HEK293 (cell line): ENCODE measurements around the gene STARD13.

Source experiments
- ZNF24 ChIP-seq: fragments of 450-650 bp; formaldehyde crosslinking; IDR thresholded peaks from 2 replicates; pipeline ENCODE4 v1.5.1; 2016; ENCODE audit warnings: missing biosample characterization, missing genetic modification characterization
- ZNF248 ChIP-seq: fragments of 450-650 bp; formaldehyde crosslinking; IDR thresholded peaks from 2 replicates; pipeline ENCODE4 v1.5.1; 2017; ENCODE audit warnings: missing biosample characterization, missing genetic modification characterization

- TF ChIP-seq ZNF248 (no peak), ZNF24 (tag by site-specific recombination) (no peak)
Observed at GRCh38 chr13:33281951-33282595, 3.5 kb downstream of the STARD13 start.
